H9 (cell line): ENCODE results near the gene APOL4. TPM values are rescaled to one million over a fixed set of nuclear protein-coding genes. Genes with fewer than 3 reads are reported as not detected.

Experiments
- DNase-seq: peaks from one replicate; pipeline ENCODE4 v3.0.0-alpha.2; 2017
- H2AFZ ChIP-seq: one replicate; pipeline ENCODE4 v1.6.1; 2013; ENCODE audit warnings: mild to moderate bottlenecking, low read length, control low read depth, moderate library complexity
- H2AK5ac ChIP-seq: 2 replicates; pipeline ENCODE4 v1.6.1; 2013; ENCODE audit warnings: low read length, control low read depth, mixed read lengths; ENCODE audit not compliant: insufficient read length
- H2BK120ac ChIP-seq: one replicate; pipeline ENCODE4 v1.6.1; 2013; ENCODE audit warnings: low read depth, mild to moderate bottlenecking, low read length, control low read depth, inconsistent platforms; ENCODE audit not compliant: poor library complexity, severe bottlenecking
- H2BK12ac ChIP-seq: 2 replicates; pipeline ENCODE4 v1.6.1; 2013; ENCODE audit warnings: low read length, control low read depth, mixed read lengths, low read depth; ENCODE audit not compliant: insufficient read length
- H2BK15ac ChIP-seq: 2 replicates; pipeline ENCODE4 v1.6.1; 2013; ENCODE audit warnings: low read depth, low read length, control low read depth
- H2BK20ac ChIP-seq: one replicate; pipeline ENCODE4 v1.6.1; 2013; ENCODE audit warnings: low read depth, mild to moderate bottlenecking, low read length, control low read depth, inconsistent platforms; ENCODE audit not compliant: poor library complexity, severe bottlenecking
- H2BK5ac ChIP-seq: 2 replicates; pipeline ENCODE4 v1.6.1; 2013; ENCODE audit warnings: low read length, control low read depth, mixed read lengths; ENCODE audit not compliant: insufficient read length
- H3K14ac ChIP-seq: 2 replicates; pipeline ENCODE4 v1.6.1; 2013; ENCODE audit warnings: low read length, control low read depth; ENCODE audit not compliant: insufficient read depth
- H3K18ac ChIP-seq: 2 replicates; pipeline ENCODE4 v1.6.1; 2013; ENCODE audit warnings: low read depth, mild to moderate bottlenecking, mixed read lengths, low read length, control low read depth; ENCODE audit not compliant: insufficient read length
- H3K23ac ChIP-seq: 2 replicates; pipeline ENCODE4 v1.6.1; 2013; ENCODE audit warnings: low read length, control low read depth, mixed read lengths, low read depth; ENCODE audit not compliant: insufficient read length
- H3K23me2 ChIP-seq: 2 replicates; pipeline ENCODE4 v1.6.1; 2013; ENCODE audit warnings: low read depth, mild to moderate bottlenecking, mixed read lengths, low read length, control low read depth; ENCODE audit not compliant: insufficient read length, poor library complexity, severe bottlenecking
- H3K27ac ChIP-seq: 2 replicates; pipeline ENCODE4 v1.5.1; 2013; ENCODE audit warnings: low read length, control low read depth, mixed read lengths, low read depth; ENCODE audit not compliant: insufficient read length
- H3K27me3 ChIP-seq: 2 replicates; pipeline ENCODE4 v1.6.1; 2013; ENCODE audit warnings: low read length, control low read depth, inconsistent platforms; ENCODE audit not compliant: insufficient read depth
- H3K4ac ChIP-seq: 2 replicates; pipeline ENCODE4 v1.6.1; 2013; ENCODE audit warnings: low read depth, mild to moderate bottlenecking, control low read depth, inconsistent platforms, low read length, moderate library complexity
- H3K4me1 ChIP-seq: 2 replicates; pipeline ENCODE4 v1.6.1; 2013; ENCODE audit warnings: low read length, control low read depth, inconsistent platforms; ENCODE audit not compliant: insufficient read depth
- H3K4me2 ChIP-seq: 2 replicates; pipeline ENCODE4 v1.6.1; 2013; ENCODE audit warnings: low read length, control low read depth, mixed read lengths; ENCODE audit not compliant: insufficient read length, insufficient read depth
- H3K56ac ChIP-seq: 2 replicates; pipeline ENCODE4 v1.6.1; 2013; ENCODE audit warnings: low read depth, mild to moderate bottlenecking, mixed read lengths, low read length, control low read depth; ENCODE audit not compliant: insufficient read length
- H3K79me1 ChIP-seq: 2 replicates; pipeline ENCODE4 v1.6.1; 2013; ENCODE audit warnings: low read depth, mild to moderate bottlenecking, moderate library complexity, low read length, control low read depth, inconsistent platforms; ENCODE audit not compliant: insufficient read depth, poor library complexity, severe bottlenecking
- H3K79me2 ChIP-seq: 2 replicates; pipeline ENCODE4 v1.6.1; 2013; ENCODE audit warnings: low read length, control low read depth, inconsistent platforms; ENCODE audit not compliant: insufficient read depth
- H3K9ac ChIP-seq: 2 replicates; pipeline ENCODE4 v1.6.1; 2013; ENCODE audit warnings: low read length, control low read depth, mixed read lengths; ENCODE audit not compliant: insufficient read length; ENCODE audit errors: extremely low read depth
- H3K9me3 ChIP-seq: one replicate; pipeline ENCODE4 v1.6.1; 2013; ENCODE audit warnings: low read depth, low read length, inconsistent platforms; ENCODE audit not compliant: control insufficient read depth
- H3T11ph ChIP-seq: one replicate; pipeline ENCODE4 v1.6.1; 2013; ENCODE audit warnings: mild to moderate bottlenecking, low read length, control low read depth, inconsistent platforms
- H4K20me1 ChIP-seq: one replicate; pipeline ENCODE4 v1.6.1; 2013; ENCODE audit not compliant: control insufficient read depth, insufficient read length, insufficient read depth
- H4K5ac ChIP-seq: 2 replicates; pipeline ENCODE4 v1.6.1; 2013; ENCODE audit warnings: low read depth, mild to moderate bottlenecking, mixed read lengths, low read length, control low read depth; ENCODE audit not compliant: insufficient read length
- H4K8ac ChIP-seq: replicated peaks from 2 replicates; pipeline ENCODE4 v1.6.1; 2013; ENCODE audit warnings: low read length, control low read depth, mixed read lengths, low read depth; ENCODE audit not compliant: insufficient read length
- H4K91ac ChIP-seq: 2 replicates; pipeline ENCODE4 v1.6.1; 2013; ENCODE audit warnings: low read depth, mild to moderate bottlenecking, moderate library complexity, mixed read lengths, low read length, control low read depth; ENCODE audit not compliant: insufficient read length
- H3K27ac Mint-ChIP-seq, 3 experiments: 2 replicates in 2 of 3; 3 replicates in 1 of 3; pipeline ENCODE4 v1.8.0; 2020 to 2021; ENCODE audit warnings: mixed read lengths in 3 of 3, mild to moderate bottlenecking in 1 of 3, moderate library complexity in 1 of 3
- H3K27me3 Mint-ChIP-seq: 2 replicates; pipeline ENCODE4 v1.8.0; 2021; ENCODE audit warnings: low read depth, mild to moderate bottlenecking, moderate library complexity, mixed read lengths
- H3K36me3 Mint-ChIP-seq, 3 experiments: 2 replicates in 2 of 3; 3 replicates in 1 of 3; pipeline ENCODE4 v1.8.0; 2020 to 2021; ENCODE audit warnings: low read depth in 3 of 3, mixed read lengths in 3 of 3; ENCODE audit not compliant: insufficient read depth in 1 of 3
- H3K4me1 Mint-ChIP-seq, 2 experiments: 2 replicates each; pipeline ENCODE4 v1.8.0; 2020; ENCODE audit warnings: mixed read lengths in 2 of 2
- H3K4me3 Mint-ChIP-seq, 2 experiments: 2 replicates in 1 of 2; 3 replicates in 1 of 2; pipeline ENCODE4 v1.8.0; 2020 to 2021; ENCODE audit warnings: mild to moderate bottlenecking in 2 of 2, mixed read lengths in 2 of 2, moderate library complexity in 1 of 2
- H3K9me3 Mint-ChIP-seq, 2 experiments: 2 replicates in 1 of 2; 3 replicates in 1 of 2; pipeline ENCODE4 v1.8.0; 2020; ENCODE audit warnings: mild to moderate bottlenecking in 2 of 2, mixed read lengths in 2 of 2, moderate library complexity in 1 of 2
- WGBS: extraction: QIAGEN DNeasy Blood & Tissue Kit; methylation state at CpG from one replicate; pipeline ENCODE4 v1.1.7; 2013; ENCODE audit warnings: missing lambda C conversion rate, low lambda C conversion rate, mixed read lengths; ENCODE audit not compliant: insufficient read length; ENCODE audit errors: extremely low coverage; 5-methylcytosine and 5-hydroxymethylcytosine counted together
- total RNA-seq: library from RNA; stranded (reverse); gene quantifications from 2 replicates; pipeline ENCODE4 v1.2.1, GENCODE V29; 2021
- TF ChIP-seq, protein P1 (sequence below): fragments of 200-600 bp; sonication (generic); conservative IDR thresholded peaks from 3 replicates; pipeline ENCODE4 v1.8.0; 2021; ENCODE audit warnings: antibody characterized with exemption, mild to moderate bottlenecking

The APOL4 gene
- total RNA-seq, 1 experiment from 2014 or later = not detected

DNA sequence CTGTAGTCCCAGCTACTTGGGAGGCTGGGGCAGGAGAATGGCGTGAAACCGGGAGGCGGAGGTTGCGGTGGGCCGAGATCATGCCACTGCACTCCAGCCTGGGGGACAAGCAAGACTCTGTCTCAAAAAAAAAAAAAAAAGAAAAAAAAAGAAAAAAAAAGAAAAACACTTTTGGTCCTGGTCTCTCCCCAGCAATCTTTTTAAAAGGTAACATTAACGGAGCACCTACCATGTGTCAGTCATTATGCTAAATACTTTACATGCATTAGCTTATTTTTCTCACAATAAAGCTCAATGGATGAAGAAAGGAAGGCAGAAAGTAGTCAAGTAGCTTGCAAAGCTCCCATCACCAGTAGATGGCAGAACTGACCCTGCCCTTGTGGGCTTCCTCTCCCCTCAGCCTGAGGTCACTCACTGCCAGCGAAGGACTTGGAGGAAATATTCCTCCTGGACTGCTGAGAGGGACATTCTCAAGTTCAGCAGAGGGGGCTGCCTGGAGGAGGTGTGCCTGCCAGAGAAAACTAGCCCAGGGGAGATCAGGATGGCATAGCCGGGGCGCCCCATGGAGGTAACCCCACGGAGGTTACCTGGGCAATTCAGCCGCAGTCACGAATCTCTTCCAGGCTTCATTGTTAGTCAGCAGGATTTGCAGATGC is 56.6 kb downstream of the APOL4 start:
- peaks cover 30 to 48% of the 10 kb centered on the region in 2 experiments for H3K4me1 Mint-ChIP-seq
- Histone ChIP-seq H2BK120ac (no peak overlapping the region), H2BK15ac (no peak overlapping the region), H3K27me3 (no peaks in the 10 kb centered on the region; the same call in 1 of the 2 replicates), H3T11ph (no peak overlapping the region), H3K23ac (no peak overlapping the region), H3K23me2 (no peaks in the 10 kb centered on the region), H2AK5ac (no peak overlapping the region), H2BK20ac (no peak overlapping the region), H3K79me2 (no peaks in the 10 kb centered on the region), H2BK12ac (no peak overlapping the region), H3K56ac (no peak overlapping the region), H4K20me1 (peaks cover 3% of the 10 kb centered on the region), H4K91ac (no peak overlapping the region), H3K18ac (no peak overlapping the region), H2BK5ac (no peak overlapping the region), H3K14ac (peak overlapping the region; percentile 65; the same call in 1 of the 2 replicates), H3K4me1 (peaks cover 10% of the 10 kb centered on the region; the same call in 1 of the 2 replicates), H3K9ac (no peak overlapping the region), H4K8ac (no peak overlapping the region), H3K27ac (no peak overlapping the region), H2AFZ (no peak overlapping the region), H3K79me1 (no peaks in the 10 kb centered on the region), H3K4ac (no peak overlapping the region), H3K9me3 (no peaks in the 10 kb centered on the region), H4K5ac (no peak overlapping the region), H3K4me2 (peak overlapping the region; percentile 29)
- peaks cover 4% of the 10 kb centered on the region; the same call in 1 of the 2 replicates for H3K27me3 Mint-ChIP-seq
- no peaks in the 10 kb centered on the region for H3K36me3 Mint-ChIP-seq
- DNase-seq = peak; percentile 86
- H3K4me3 Mint-ChIP-seq = peak overlapping the region in 1 of 2 experiments; percentile 43; a peak in 2 of 5 replicates
- WGBS = no CpG with 5 or more reads among the region's 12 CpGs
- no peaks in the 10 kb centered on the region for H3K9me3 Mint-ChIP-seq
- peak overlapping the region in 2 of 3 experiments; percentile 84 to 91; a peak in 5 of 7 replicates for H3K27ac Mint-ChIP-seq
- TF ChIP-seq, protein P1, sequence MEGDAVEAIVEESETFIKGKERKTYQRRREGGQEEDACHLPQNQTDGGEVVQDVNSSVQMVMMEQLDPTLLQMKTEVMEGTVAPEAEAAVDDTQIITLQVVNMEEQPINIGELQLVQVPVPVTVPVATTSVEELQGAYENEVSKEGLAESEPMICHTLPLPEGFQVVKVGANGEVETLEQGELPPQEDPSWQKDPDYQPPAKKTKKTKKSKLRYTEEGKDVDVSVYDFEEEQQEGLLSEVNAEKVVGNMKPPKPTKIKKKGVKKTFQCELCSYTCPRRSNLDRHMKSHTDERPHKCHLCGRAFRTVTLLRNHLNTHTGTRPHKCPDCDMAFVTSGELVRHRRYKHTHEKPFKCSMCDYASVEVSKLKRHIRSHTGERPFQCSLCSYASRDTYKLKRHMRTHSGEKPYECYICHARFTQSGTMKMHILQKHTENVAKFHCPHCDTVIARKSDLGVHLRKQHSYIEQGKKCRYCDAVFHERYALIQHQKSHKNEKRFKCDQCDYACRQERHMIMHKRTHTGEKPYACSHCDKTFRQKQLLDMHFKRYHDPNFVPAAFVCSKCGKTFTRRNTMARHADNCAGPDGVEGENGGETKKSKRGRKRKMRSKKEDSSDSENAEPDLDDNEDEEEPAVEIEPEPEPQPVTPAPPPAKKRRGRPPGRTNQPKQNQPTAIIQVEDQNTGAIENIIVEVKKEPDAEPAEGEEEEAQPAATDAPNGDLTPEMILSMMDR = peak; percentile 90
